BJ (cell line): ENCODE data around the gene BACE1-AS. TPM values are rescaled to one million over a fixed set of nuclear protein-coding genes. Genes with fewer than 3 reads are reported as not detected.

ENCODE experiments used
- CTCF ChIA-PET: fragments of 350-600 bp; formaldehyde crosslinking; extraction: SDS; loops from one replicate; lab custom pipeline; 2021; ENCODE audit warnings: antibody characterized with exemption, inconsistent platforms; lab: Yijun Ruan, JAX
- POLR2A ChIA-PET: fragments of 300-600 bp; sonication (Branson Sonifier 250); formaldehyde crosslinking; extraction: SDS; loops from one replicate; lab custom pipeline; 2021; ENCODE audit warnings: antibody characterized with exemption; lab: Charles Lee
- DNase-seq: peaks from one replicate; pipeline ENCODE4 v3.0.0-alpha.2; 2011; ENCODE audit warnings: low read depth
- H3K27me3 ChIP-seq: 2 replicates; pipeline ENCODE4 v1.6.0; 2011; ENCODE audit warnings: low read length; ENCODE audit not compliant: control insufficient read depth, insufficient read depth
- H3K36me3 ChIP-seq: 2 replicates; pipeline ENCODE4 v1.5.1; 2011; ENCODE audit warnings: low read length; ENCODE audit not compliant: control insufficient read depth, insufficient read depth
- H3K4me3 ChIP-seq: 2 replicates; pipeline ENCODE4 v1.5.1; 2011; ENCODE audit warnings: low read depth, mild to moderate bottlenecking, control low read depth, low read length
- CTCF ChIP-seq: IDR thresholded peaks from 2 replicates; pipeline ENCODE4 v1.5.1; 2011; ENCODE audit warnings: low read depth, mild to moderate bottlenecking, control low read depth, inconsistent platforms, low read length, moderate library complexity; ENCODE audit not compliant: insufficient read depth
- polyA plus RNA-seq: library from polyadenylated mRNA; depleted of rRNA; stranded (reverse); fragments of >200 nt; gene quantifications from 2 replicates; pipeline ENCODE4 v1.2.3, GENCODE V29; 2011

Gene BACE1-AS
- polyA plus RNA-seq, 1 experiment, result 3.4 TPM

- Histone ChIP-seq H3K36me3 (peaks cover 5% of the 10 kb centered on the region), H3K27me3 (no peaks in the 10 kb centered on the region), H3K4me3 (no peak overlapping the region)
- DNase-seq, result no peak
- ChIA-PET POLR2A (no interaction called here), CTCF (no interaction called here)
- no peak for TF ChIP-seq CTCF
These were observed 5.7 kb downstream of the BACE1-AS start for GRCh38 chr11:117296881-117297280.

GRCh38 chr11:117298195-117298594 is 7.0 kb downstream of the BACE1-AS start:
- no peaks in the 10 kb centered on the region for H3K27me3 ChIP-seq
- no peak overlapping the region for H3K4me3 ChIP-seq
- no peak for DNase-seq
- peaks cover 5% of the 10 kb centered on the region for H3K36me3 ChIP-seq
- ChIA-PET POLR2A (no interaction called here), CTCF (interaction anchor here (0.6 kb wide), 1 partner anchor 68 kb away, joined by 3 read pairs; no protein-coding TSS in a partner anchor)
- no peak for TF ChIP-seq CTCF

- DNase-seq, result no peak
- Histone ChIP-seq H3K27me3 (no peaks in the 10 kb centered on the region), H3K36me3 (peaks cover 5% of the 10 kb centered on the region), H3K4me3 (no peak overlapping the region)
- TF ChIP-seq CTCF, result no peak
- ChIA-PET CTCF (no interaction called here), POLR2A (no interaction called here)
These were observed 8.5 kb downstream of the BACE1-AS start for GRCh38 chr11:117299351-117300282.

- H3K27me3 ChIP-seq, result no peaks in the 10 kb centered on the region
- no peak for TF ChIP-seq CTCF
- no peak for DNase-seq
- CTCF ChIA-PET, result no interaction called here
- H3K36me3 ChIP-seq, result peaks cover 3% of the 10 kb centered on the region
- POLR2A ChIA-PET, result no interaction called here
- no peak overlapping the region for H3K4me3 ChIP-seq
These were observed 9.1 kb downstream of the BACE1-AS start for GRCh38 chr11:117300283-117300663.

- Histone ChIP-seq H3K4me3 (no peak overlapping the region), H3K36me3 (peaks cover under 1% of the 10 kb centered on the region), H3K27me3 (no peaks in the 10 kb centered on the region)
- POLR2A ChIA-PET, result interaction anchor here (0.6 kb wide), 1 partner anchor 34 kb away, joined by 5 read pairs; no protein-coding TSS in a partner anchor
- CTCF ChIA-PET, result no interaction called here
- no peak for DNase-seq
- TF ChIP-seq CTCF, result no peak
These were observed 9.6 kb downstream of the BACE1-AS start for GRCh38 chr11:117300773-117301172.
